Lower leg skin (tissue), 3 donors: ENCODE measurements around the gene VAX1.

ENCODE experiments used
- POLR2A ChIP-seq, 2 donors: fragments of 450-650 bp; IDR thresholded peaks; one replicate each; pipeline ENCODE4 v1.6.1; 2016 to 2017; ENCODE audit warnings: antibody characterized with exemption in 2 of 2, mild to moderate bottlenecking in 1 of 2, moderate library complexity in 1 of 2
- TF ChIP-seq, protein P1 (sequence below), 3 donors: fragments of 450-650 bp; IDR thresholded peaks; one replicate each; pipeline ENCODE4 v1.5.1; 2016; ENCODE audit warnings: antibody characterized with exemption in 3 of 3, mild to moderate bottlenecking in 3 of 3, moderate library complexity in 2 of 3

- TF ChIP-seq, protein P1, sequence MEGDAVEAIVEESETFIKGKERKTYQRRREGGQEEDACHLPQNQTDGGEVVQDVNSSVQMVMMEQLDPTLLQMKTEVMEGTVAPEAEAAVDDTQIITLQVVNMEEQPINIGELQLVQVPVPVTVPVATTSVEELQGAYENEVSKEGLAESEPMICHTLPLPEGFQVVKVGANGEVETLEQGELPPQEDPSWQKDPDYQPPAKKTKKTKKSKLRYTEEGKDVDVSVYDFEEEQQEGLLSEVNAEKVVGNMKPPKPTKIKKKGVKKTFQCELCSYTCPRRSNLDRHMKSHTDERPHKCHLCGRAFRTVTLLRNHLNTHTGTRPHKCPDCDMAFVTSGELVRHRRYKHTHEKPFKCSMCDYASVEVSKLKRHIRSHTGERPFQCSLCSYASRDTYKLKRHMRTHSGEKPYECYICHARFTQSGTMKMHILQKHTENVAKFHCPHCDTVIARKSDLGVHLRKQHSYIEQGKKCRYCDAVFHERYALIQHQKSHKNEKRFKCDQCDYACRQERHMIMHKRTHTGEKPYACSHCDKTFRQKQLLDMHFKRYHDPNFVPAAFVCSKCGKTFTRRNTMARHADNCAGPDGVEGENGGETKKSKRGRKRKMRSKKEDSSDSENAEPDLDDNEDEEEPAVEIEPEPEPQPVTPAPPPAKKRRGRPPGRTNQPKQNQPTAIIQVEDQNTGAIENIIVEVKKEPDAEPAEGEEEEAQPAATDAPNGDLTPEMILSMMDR (IDR thresholded peaks at IDR 0.05) = no peak
- no peak for TF ChIP-seq POLR2A (IDR thresholded peaks at IDR 0.05)
Observed at GRCh38 chr10:117139581-117140524, 1.8 kb upstream of the VAX1 start.
